ENCODE measurements around the gene GFRA3.
"Not testable (repeated sequence)": the region's sequence is repeated elsewhere in the genome, so short reads cannot be mapped to it uniquely, and the experiment has no call there.

The GFRA3 gene, protein sequence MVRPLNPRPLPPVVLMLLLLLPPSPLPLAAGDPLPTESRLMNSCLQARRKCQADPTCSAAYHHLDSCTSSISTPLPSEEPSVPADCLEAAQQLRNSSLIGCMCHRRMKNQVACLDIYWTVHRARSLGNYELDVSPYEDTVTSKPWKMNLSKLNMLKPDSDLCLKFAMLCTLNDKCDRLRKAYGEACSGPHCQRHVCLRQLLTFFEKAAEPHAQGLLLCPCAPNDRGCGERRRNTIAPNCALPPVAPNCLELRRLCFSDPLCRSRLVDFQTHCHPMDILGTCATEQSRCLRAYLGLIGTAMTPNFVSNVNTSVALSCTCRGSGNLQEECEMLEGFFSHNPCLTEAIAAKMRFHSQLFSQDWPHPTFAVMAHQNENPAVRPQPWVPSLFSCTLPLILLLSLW

GRCh38 chr5:138274189-138274853 lies at the start of gene GFRA3:
Gene GFRA3, minus strand, starts transcription at chr5:138274621. Its CDS starts 197 bp downstream, at chr5:138274424.
- peak; percentile 30 for DNase-seq
- H3K9me3 ChIP-seq (ENCODE audit: insufficient read depth, low read length, severe bottlenecking) = no peaks in the 10 kb centered on the region
- peak within 1 kb of the TSS; percentile 37; the same call in 1 of the 2 replicates for H3K9ac ChIP-seq (ENCODE audit: low read depth, low read length)
- H3K4me1 ChIP-seq (ENCODE audit: insufficient read depth, low read length) = peaks cover 13% of the 10 kb centered on the region
- peak within 1 kb of the TSS in 1 of 2 experiments; percentile 50; a peak in 2 of 4 replicates for H3K4me3 ChIP-seq (ENCODE audit: low read depth in 1 of 2, low read length in 2 of 2)
- no peak within 1 kb of the TSS for H3K27ac ChIP-seq (ENCODE audit: low read length)
- peaks cover 28% of the 10 kb centered on the region for H3K27me3 ChIP-seq (ENCODE audit: insufficient read depth, low read length, poor library complexity)
- no peaks in the 10 kb centered on the region for H3K36me3 ChIP-seq (ENCODE audit: insufficient read depth, low read length)
- no peaks in the 10 kb centered on the region for H4K20me1 ChIP-seq (ENCODE audit: insufficient read depth, low read length)
- no peak for TF ChIP-seq EZH2 (IDR thresholded peaks at IDR 0.05; ENCODE audit: borderline replicate concordance, low read depth, low read length, severe bottlenecking)
- TF ChIP-seq, protein P1, sequence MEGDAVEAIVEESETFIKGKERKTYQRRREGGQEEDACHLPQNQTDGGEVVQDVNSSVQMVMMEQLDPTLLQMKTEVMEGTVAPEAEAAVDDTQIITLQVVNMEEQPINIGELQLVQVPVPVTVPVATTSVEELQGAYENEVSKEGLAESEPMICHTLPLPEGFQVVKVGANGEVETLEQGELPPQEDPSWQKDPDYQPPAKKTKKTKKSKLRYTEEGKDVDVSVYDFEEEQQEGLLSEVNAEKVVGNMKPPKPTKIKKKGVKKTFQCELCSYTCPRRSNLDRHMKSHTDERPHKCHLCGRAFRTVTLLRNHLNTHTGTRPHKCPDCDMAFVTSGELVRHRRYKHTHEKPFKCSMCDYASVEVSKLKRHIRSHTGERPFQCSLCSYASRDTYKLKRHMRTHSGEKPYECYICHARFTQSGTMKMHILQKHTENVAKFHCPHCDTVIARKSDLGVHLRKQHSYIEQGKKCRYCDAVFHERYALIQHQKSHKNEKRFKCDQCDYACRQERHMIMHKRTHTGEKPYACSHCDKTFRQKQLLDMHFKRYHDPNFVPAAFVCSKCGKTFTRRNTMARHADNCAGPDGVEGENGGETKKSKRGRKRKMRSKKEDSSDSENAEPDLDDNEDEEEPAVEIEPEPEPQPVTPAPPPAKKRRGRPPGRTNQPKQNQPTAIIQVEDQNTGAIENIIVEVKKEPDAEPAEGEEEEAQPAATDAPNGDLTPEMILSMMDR (IDR thresholded peaks at IDR 0.05; ENCODE audit: borderline replicate concordance, extremely low read depth, low read length, poor library complexity, severe bottlenecking) = no peak
- H3K4me2 ChIP-seq (ENCODE audit: insufficient read depth, low read length) = peak within 1 kb of the TSS; percentile 66
- H2AFZ ChIP-seq (ENCODE audit: low read depth, low read length) = peak within 1 kb of the TSS; percentile 51
- no peaks in the 10 kb centered on the region for H3K79me2 ChIP-seq (ENCODE audit: insufficient read depth, low read length)
- peak; percentile 77 for ATAC-seq (ENCODE audit: insufficient read depth, low read depth)

DNA sequence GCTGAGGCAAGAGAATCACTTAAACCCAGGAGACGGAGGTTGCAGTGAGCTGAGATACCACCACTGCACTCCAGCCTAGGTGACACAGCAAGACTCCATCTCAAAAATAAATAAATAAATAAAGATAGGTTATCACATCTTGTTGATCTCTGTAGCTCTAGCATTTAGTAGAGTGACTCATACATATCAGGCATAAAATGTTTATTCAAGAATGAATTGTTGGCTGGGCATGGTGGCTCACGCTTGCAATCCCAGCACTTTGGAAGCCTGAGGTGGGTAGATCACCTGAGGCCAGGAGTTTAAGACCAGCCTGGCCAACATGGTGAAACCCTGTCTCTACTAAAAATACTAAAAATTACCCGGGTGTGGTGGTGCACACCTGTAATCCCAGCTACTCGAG lies 43.8 kb upstream of the GFRA3 start:
- not testable (repeated sequence) for H3K4me2 ChIP-seq (ENCODE audit: insufficient read depth, low read length); H2AFZ ChIP-seq (ENCODE audit: low read depth, low read length); H3K4me3 ChIP-seq (ENCODE audit: low read depth in 1 of 2, low read length in 2 of 2); ATAC-seq (ENCODE audit: insufficient read depth, low read depth); H3K27ac ChIP-seq (ENCODE audit: low read length); H3K4me1 ChIP-seq (ENCODE audit: insufficient read depth, low read length); H3K9ac ChIP-seq (ENCODE audit: low read depth, low read length); H3K79me2 ChIP-seq (ENCODE audit: insufficient read depth, low read length); DNase-seq; H3K9me3 ChIP-seq (ENCODE audit: insufficient read depth, low read length, severe bottlenecking); H4K20me1 ChIP-seq (ENCODE audit: insufficient read depth, low read length); H3K27me3 ChIP-seq (ENCODE audit: insufficient read depth, low read length, poor library complexity)
- H3K36me3 ChIP-seq (ENCODE audit: insufficient read depth, low read length) = peaks cover 59% of the 10 kb centered on the region

- no peaks in the 10 kb centered on the region for H4K20me1 ChIP-seq (ENCODE audit: insufficient read depth, low read length)
- ATAC-seq (ENCODE audit: insufficient read depth, low read depth) (no peak), DNase-seq (no peak)
- no peaks in the 10 kb centered on the region for H3K79me2 ChIP-seq (ENCODE audit: insufficient read depth, low read length)
- H3K4me3 ChIP-seq (ENCODE audit: low read depth in 1 of 2, low read length in 2 of 2) = no peak overlapping the region
- H3K4me2 ChIP-seq (ENCODE audit: insufficient read depth, low read length) = no peak overlapping the region
- no peak overlapping the region for H2AFZ ChIP-seq (ENCODE audit: low read depth, low read length)
- no peak for TF ChIP-seq EZH2 (IDR thresholded peaks at IDR 0.05; ENCODE audit: borderline replicate concordance, low read depth, low read length, severe bottlenecking)
- TF ChIP-seq, protein P1 (IDR thresholded peaks at IDR 0.05; ENCODE audit: borderline replicate concordance, extremely low read depth, low read length, poor library complexity, severe bottlenecking) = no peak
- no peaks in the 10 kb centered on the region for H3K27me3 ChIP-seq (ENCODE audit: insufficient read depth, low read length, poor library complexity)
- no peak overlapping the region for H3K9ac ChIP-seq (ENCODE audit: low read depth, low read length)
- no peaks in the 10 kb centered on the region for H3K9me3 ChIP-seq (ENCODE audit: insufficient read depth, low read length, severe bottlenecking)
- H3K4me1 ChIP-seq (ENCODE audit: insufficient read depth, low read length) = no peaks in the 10 kb centered on the region
- H3K27ac ChIP-seq (ENCODE audit: low read length) = no peak overlapping the region
- peaks cover 64% of the 10 kb centered on the region for H3K36me3 ChIP-seq (ENCODE audit: insufficient read depth, low read length)
Measured at GRCh38 chr5:138316355-138316754, 41.9 kb upstream of the GFRA3 start.

- Histone ChIP-seq H2AFZ (ENCODE audit: low read depth, low read length) (no peak overlapping the region), H4K20me1 (ENCODE audit: insufficient read depth, low read length) (no peaks in the 10 kb centered on the region), H3K4me1 (ENCODE audit: insufficient read depth, low read length) (no peaks in the 10 kb centered on the region), H3K4me3 (ENCODE audit: low read depth in 1 of 2, low read length in 2 of 2) (no peak overlapping the region), H3K4me2 (ENCODE audit: insufficient read depth, low read length) (no peak overlapping the region), H3K79me2 (ENCODE audit: insufficient read depth, low read length) (no peaks in the 10 kb centered on the region), H3K9me3 (ENCODE audit: insufficient read depth, low read length, severe bottlenecking) (no peaks in the 10 kb centered on the region), H3K36me3 (ENCODE audit: insufficient read depth, low read length) (peaks cover 64% of the 10 kb centered on the region), H3K27ac (ENCODE audit: low read length) (no peak overlapping the region), H3K9ac (ENCODE audit: low read depth, low read length) (no peak overlapping the region), H3K27me3 (ENCODE audit: insufficient read depth, low read length, poor library complexity) (no peaks in the 10 kb centered on the region)
- ATAC-seq (ENCODE audit: insufficient read depth, low read depth) = no peak
- DNase-seq = no peak
- TF ChIP-seq, protein P1 (IDR thresholded peaks at IDR 0.05; ENCODE audit: borderline replicate concordance, extremely low read depth, low read length, poor library complexity, severe bottlenecking) = no peak
- TF ChIP-seq EZH2 (IDR thresholded peaks at IDR 0.05; ENCODE audit: borderline replicate concordance, low read depth, low read length, severe bottlenecking) = no peak
Measured at GRCh38 chr5:138315751-138316278, 41.4 kb upstream of the GFRA3 start.

Measured in DND-41 (cell line).